ENCODE data around the gene THADA.

The THADA gene

DNA sequence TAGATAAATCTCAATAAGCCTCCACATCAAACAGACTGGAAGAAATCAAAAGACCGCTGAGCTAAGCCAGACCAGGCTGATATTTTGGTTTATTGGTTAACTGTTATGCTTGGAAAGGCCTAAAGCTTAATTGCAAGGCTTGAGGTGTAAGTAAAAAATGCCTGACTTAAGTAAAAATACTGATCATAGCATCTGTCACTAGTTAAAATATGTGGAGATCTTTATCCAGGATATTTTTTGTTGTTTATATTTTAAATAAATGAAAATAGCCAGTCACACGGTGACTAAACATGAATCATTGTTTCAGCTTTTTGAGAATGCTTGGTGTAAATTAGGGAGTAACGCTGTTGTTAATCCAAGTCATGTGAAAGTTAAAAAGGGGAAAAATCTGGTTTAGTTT, 127.9 kb downstream of the THADA start:
- no peak for TF ChIP-seq ZFHX2 (tag by site-specific recombination; conservative IDR thresholded peaks at IDR 0.05)
- no peak for TF ChIP-seq ZNF701 (tag by site-specific recombination; IDR thresholded peaks at IDR 0.05)
- no peak for TF ChIP-seq ZNF140 (tag by site-specific recombination; IDR thresholded peaks at IDR 0.05)
- no peak for TF ChIP-seq ZBTB7A (tag by site-specific recombination; IDR thresholded peaks at IDR 0.05; ENCODE audit: low read depth)
- TF ChIP-seq ZNF362 (tag by site-specific recombination; IDR thresholded peaks at IDR 0.05): no peak
- TF ChIP-seq ZNF549 (tag by site-specific recombination; IDR thresholded peaks at IDR 0.05): no peak
- TF ChIP-seq ZNF366 (tag by site-specific recombination; conservative IDR thresholded peaks at IDR 0.05): no peak
- TF ChIP-seq ZNF660 (tag by site-specific recombination; IDR thresholded peaks at IDR 0.05): no peak
- TF ChIP-seq ZNF514 (tag by site-specific recombination; IDR thresholded peaks at IDR 0.05): no peak
- no peak for TF ChIP-seq ELK4 (IDR thresholded peaks at IDR 0.05; ENCODE audit: borderline replicate concordance, low read depth, low read length)
- TF ChIP-seq REST (tag by site-specific recombination; IDR thresholded peaks at IDR 0.05): no peak
- TF ChIP-seq BCL6B (tag by site-specific recombination; IDR thresholded peaks at IDR 0.05): no peak
- no peak for TF ChIP-seq ZNF274 (IDR thresholded peaks at IDR 0.05; ENCODE audit: low read length)
- no peak for TF ChIP-seq ZNF274 (tag by site-specific recombination; IDR thresholded peaks at IDR 0.05; ENCODE audit: borderline replicate concordance)
- TF ChIP-seq ZNF211 (tag by site-specific recombination; IDR thresholded peaks at IDR 0.05; ENCODE audit: low read depth): no peak
- TF ChIP-seq ZNF677 (tag by site-specific recombination; IDR thresholded peaks at IDR 0.05): no peak
- TF ChIP-seq ZNF530 (tag by site-specific recombination; IDR thresholded peaks at IDR 0.05; ENCODE audit: low read depth): no peak
- no peak for TF ChIP-seq ZNF10 (tag by site-specific recombination; IDR thresholded peaks at IDR 0.05)
- POLR2A ChIA-PET: no interaction called here
- no peak overlapping the region for H3K27ac ChIP-seq (ENCODE audit: extremely low read depth, low read depth, low read length)

DNA sequence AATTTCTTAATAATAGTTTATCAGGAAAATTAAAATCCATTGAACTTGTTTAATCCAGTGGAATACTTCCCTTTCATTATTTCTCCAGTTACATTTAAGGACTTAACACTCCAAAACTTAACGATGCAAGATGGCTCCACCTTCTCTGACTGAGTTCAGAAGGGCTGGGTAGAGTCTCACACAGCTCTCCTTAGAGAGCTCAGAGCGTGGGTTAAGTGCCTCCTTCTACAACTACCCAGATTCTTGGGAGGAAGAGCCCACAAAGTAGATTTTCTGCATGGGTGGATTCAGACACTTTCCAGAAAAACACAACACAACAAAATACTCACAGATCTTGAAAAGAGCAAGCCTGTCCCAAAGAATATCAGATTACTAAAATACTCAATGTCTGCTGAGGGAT, 130.6 kb downstream of the THADA start:
- Histone ChIP-seq H3K27ac (ENCODE audit: extremely low read depth, low read depth, low read length) (no peak overlapping the region), H3K4me3 (ENCODE audit: low read depth, low read length) (no peak overlapping the region), H3K9me3 (ENCODE audit: control insufficient read depth, insufficient read depth, low read depth, low read length) (no peaks in the 10 kb centered on the region), H3K4me1 (ENCODE audit: control insufficient read depth, insufficient read depth, low read length) (peaks cover 18% of the 10 kb centered on the region), H3K36me3 (ENCODE audit: control insufficient read depth in 2 of 2, insufficient read depth in 1 of 2, low read length in 2 of 2) (no peaks in the 10 kb centered on the region)
- CTCF ChIA-PET: no interaction called here
- TF ChIP-seq ZNF585B (tag by site-specific recombination; IDR thresholded peaks at IDR 0.05) (no peak), ZNF571 (tag by site-specific recombination; IDR thresholded peaks at IDR 0.05) (no peak), OVOL3 (tag by site-specific recombination; IDR thresholded peaks at IDR 0.05) (no peak), ZNF155 (tag by site-specific recombination; IDR thresholded peaks at IDR 0.05) (no peak), ZNF354C (tag by site-specific recombination; IDR thresholded peaks at IDR 0.05; ENCODE audit: borderline replicate concordance, low read depth) (no peak), GFI1B (tag by site-specific recombination; IDR thresholded peaks at IDR 0.05) (no peak)
- TF ChIP-seq, protein P1, sequence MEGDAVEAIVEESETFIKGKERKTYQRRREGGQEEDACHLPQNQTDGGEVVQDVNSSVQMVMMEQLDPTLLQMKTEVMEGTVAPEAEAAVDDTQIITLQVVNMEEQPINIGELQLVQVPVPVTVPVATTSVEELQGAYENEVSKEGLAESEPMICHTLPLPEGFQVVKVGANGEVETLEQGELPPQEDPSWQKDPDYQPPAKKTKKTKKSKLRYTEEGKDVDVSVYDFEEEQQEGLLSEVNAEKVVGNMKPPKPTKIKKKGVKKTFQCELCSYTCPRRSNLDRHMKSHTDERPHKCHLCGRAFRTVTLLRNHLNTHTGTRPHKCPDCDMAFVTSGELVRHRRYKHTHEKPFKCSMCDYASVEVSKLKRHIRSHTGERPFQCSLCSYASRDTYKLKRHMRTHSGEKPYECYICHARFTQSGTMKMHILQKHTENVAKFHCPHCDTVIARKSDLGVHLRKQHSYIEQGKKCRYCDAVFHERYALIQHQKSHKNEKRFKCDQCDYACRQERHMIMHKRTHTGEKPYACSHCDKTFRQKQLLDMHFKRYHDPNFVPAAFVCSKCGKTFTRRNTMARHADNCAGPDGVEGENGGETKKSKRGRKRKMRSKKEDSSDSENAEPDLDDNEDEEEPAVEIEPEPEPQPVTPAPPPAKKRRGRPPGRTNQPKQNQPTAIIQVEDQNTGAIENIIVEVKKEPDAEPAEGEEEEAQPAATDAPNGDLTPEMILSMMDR (tag by site-specific recombination; IDR thresholded peaks at IDR 0.05): no peak
- POLR2A ChIA-PET: no interaction called here

More for the DNA sequence above, 127.9 kb downstream of the THADA start:
- Histone ChIP-seq H3K4me3 (ENCODE audit: low read depth, low read length) (no peak overlapping the region), H3K36me3 (ENCODE audit: control insufficient read depth in 2 of 2, insufficient read depth in 1 of 2, low read length in 2 of 2) (no peaks in the 10 kb centered on the region), H3K9me3 (ENCODE audit: control insufficient read depth, insufficient read depth, low read depth, low read length) (no peaks in the 10 kb centered on the region), H3K4me1 (ENCODE audit: control insufficient read depth, insufficient read depth, low read length) (peaks cover 10% of the 10 kb centered on the region)
- CTCF ChIA-PET: interaction anchor here (0.6 to 1.9 kb wide), 2 partner anchors 16 to 521 kb away, joined by 6 to 7 read pairs; no protein-coding TSS in a partner anchor

All from HEK293 (cell line).